OCI-LY7 (cell line): ENCODE results near the gene IFRD2.

Source experiments
- EZH2phosphoT487 ChIP-seq: fragments of 200-600 bp; sonication (generic); IDR thresholded peaks from 2 replicates; pipeline ENCODE4 v1.6.1; 2018; ENCODE audit warnings: low read depth, borderline replicate concordance, mild to moderate bottlenecking, mixed run types, antibody characterized with exemption, low read length, moderate library complexity, mixed read lengths
- TF ChIP-seq, protein P1 (sequence below): fragments of 200-600 bp; sonication (generic); conservative IDR thresholded peaks from 2 replicates; pipeline ENCODE4 v1.5.1; 2014; ENCODE audit warnings: mild to moderate bottlenecking, antibody characterized with exemption, low read length, moderate library complexity, mixed read lengths

DNA sequence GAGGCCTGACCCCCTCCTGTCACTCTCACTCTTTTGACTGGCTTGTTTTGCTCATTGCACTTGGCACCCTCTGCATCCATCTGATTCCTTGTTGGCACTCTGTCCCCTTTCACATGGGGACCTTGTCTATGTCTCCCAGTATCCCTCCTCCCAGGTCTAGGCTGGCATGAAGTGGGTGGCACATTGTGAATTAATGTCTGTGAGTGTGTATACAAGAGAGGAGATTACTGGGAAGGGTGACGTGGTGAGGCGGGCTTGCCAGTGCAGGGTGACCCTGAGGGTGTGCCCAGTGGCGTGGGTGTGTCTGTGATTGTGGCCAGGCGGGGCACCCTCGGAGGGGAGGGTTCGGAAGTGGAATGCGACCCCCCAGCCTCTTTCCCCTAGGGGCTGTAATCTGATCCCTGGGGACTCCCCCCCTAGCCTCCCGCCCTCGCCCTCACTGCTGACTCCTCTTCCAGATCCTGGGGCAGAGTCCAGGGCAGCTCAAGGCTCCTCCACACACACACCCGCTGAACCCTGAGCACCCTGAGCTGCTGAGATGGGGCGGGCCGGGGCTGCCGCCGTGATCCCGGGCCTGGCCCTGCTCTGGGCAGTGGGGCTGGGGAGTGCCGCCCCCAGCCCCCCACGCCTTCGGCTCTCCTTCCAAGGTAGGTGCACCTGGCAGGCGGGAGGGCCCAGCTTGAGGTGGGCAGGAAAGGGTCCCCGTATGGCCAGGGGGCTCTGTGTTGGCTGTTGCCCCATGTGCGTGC, 23.4 kb downstream of the IFRD2 start, which contains the start of gene SEMA3B:
- TF ChIP-seq, protein P1, sequence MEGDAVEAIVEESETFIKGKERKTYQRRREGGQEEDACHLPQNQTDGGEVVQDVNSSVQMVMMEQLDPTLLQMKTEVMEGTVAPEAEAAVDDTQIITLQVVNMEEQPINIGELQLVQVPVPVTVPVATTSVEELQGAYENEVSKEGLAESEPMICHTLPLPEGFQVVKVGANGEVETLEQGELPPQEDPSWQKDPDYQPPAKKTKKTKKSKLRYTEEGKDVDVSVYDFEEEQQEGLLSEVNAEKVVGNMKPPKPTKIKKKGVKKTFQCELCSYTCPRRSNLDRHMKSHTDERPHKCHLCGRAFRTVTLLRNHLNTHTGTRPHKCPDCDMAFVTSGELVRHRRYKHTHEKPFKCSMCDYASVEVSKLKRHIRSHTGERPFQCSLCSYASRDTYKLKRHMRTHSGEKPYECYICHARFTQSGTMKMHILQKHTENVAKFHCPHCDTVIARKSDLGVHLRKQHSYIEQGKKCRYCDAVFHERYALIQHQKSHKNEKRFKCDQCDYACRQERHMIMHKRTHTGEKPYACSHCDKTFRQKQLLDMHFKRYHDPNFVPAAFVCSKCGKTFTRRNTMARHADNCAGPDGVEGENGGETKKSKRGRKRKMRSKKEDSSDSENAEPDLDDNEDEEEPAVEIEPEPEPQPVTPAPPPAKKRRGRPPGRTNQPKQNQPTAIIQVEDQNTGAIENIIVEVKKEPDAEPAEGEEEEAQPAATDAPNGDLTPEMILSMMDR = no peak
- no peak for TF ChIP-seq EZH2phosphoT487
